Ectodermal cell (in vitro differentiated cells): ENCODE data around the gene FHOD3.

Source experiments
- H3K27ac ChIP-seq: 2 replicates; pipeline ENCODE4 v1.7.0; 2013; ENCODE audit warnings: mild to moderate bottlenecking, low read depth, low read length; ENCODE audit not compliant: insufficient read depth, poor library complexity, severe bottlenecking
- H3K27me3 ChIP-seq: 2 replicates; pipeline ENCODE4 v1.7.0; 2013; ENCODE audit warnings: mild to moderate bottlenecking, low read length; ENCODE audit not compliant: insufficient read depth, control insufficient read depth, poor library complexity, severe bottlenecking
- H3K36me3 ChIP-seq: one replicate; pipeline ENCODE4 v1.7.0; 2013; ENCODE audit warnings: low read length; ENCODE audit not compliant: control insufficient read depth, insufficient read depth
- H3K4me1 ChIP-seq: one replicate; pipeline ENCODE4 v1.7.0; 2013; ENCODE audit warnings: low read length; ENCODE audit not compliant: control insufficient read depth, insufficient read depth
- H3K4me3 ChIP-seq: 2 replicates; pipeline ENCODE4 v1.7.0; 2013; ENCODE audit warnings: low read depth, low read length, control low read depth; ENCODE audit not compliant: insufficient read depth
- H3K9me3 ChIP-seq: 2 replicates; pipeline ENCODE4 v1.7.0; 2013; ENCODE audit warnings: mild to moderate bottlenecking, low read length, moderate library complexity; ENCODE audit not compliant: control insufficient read depth
- WGBS, 2 experiments: methylation state at CpG; one replicate each; pipeline ENCODE4 v1.1.7; 2013; ENCODE audit warnings: missing lambda C conversion rate in 2 of 2; 5-methylcytosine and 5-hydroxymethylcytosine counted together

FHOD3 gene

DNA sequence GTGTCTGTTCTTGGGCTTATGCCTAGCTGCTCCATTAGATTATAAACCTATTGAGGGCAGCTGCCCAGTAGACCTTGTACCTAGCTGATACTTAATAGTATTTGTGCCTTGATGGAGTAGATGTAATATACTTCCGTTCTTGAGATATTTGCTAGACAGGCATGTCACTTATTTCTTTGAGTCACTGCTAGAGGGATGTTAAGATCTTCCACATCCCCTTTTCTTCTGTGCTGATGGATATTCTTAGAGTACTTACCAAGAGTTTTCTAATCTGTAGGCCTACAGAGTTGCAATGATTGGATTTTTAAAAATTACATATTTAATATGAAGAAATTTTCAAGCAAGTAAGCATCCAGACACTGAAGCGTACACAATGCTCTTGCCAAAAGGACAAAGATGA is 304.6 kb downstream of the FHOD3 start:
- no peaks in the 10 kb centered on the region for H3K4me1 ChIP-seq
- H3K27me3 ChIP-seq = no peaks in the 10 kb centered on the region
- H3K27ac ChIP-seq = no peak overlapping the region
- H3K36me3 ChIP-seq = peaks cover 6% of the 10 kb centered on the region
- no peaks in the 10 kb centered on the region for H3K9me3 ChIP-seq
- no peak overlapping the region for H3K4me3 ChIP-seq
- 98 to 100% methylated on average over 1 to 2 of the region's 2 CpGs for WGBS, 2 experiments

DNA sequence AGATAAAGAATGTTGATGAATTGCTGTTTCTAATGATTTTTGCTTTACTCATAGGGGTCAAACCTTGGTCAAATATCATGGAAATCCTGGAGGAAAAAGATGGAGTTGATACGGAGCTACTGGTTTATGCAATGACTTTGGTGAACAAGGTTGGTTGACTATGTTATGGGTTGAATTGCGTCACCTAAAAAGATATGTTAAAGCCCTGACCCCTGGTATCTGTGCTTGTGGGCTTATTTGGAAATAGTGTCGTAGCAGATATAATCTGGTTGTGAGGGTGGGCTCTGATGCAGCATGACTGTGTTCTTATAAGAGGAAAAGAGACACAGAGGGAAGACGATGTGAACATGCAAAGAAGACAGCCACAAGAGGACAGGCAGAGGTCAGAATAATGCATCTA is 305.1 kb downstream of the FHOD3 start:
- Histone ChIP-seq H3K9me3 (no peaks in the 10 kb centered on the region), H3K27me3 (no peaks in the 10 kb centered on the region), H3K4me3 (no peak overlapping the region), H3K27ac (no peak overlapping the region), H3K4me1 (no peaks in the 10 kb centered on the region), H3K36me3 (peaks cover 6% of the 10 kb centered on the region)
- WGBS, 2 experiments = 95% methylated on average over 4 of the region's 4 CpGs

DNA sequence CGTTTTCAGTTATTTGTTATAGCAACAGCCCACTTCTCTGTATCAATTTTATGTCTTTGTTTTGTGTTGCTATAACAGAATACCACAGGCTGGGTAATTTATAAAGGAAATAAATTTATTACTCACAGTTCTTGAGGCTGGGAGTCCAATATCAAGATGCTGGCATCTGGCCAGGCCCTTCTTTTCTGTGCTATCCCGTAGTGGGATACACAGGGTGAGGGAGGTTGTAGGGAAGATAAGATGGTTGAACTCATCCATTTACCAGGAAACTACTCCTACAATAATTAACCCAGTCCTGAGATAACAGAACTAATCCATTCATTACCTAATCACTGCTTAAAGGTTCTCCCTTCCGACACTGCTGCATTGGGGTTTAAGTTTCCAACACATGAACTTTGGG is 310.6 kb downstream of the FHOD3 start:
- H3K4me3 ChIP-seq = no peak overlapping the region
- H3K36me3 ChIP-seq = peaks cover 2% of the 10 kb centered on the region
- WGBS, 2 experiments = 100% methylated on average over 1 to 2 of the region's 3 CpGs
- no peaks in the 10 kb centered on the region for H3K27me3 ChIP-seq
- H3K4me1 ChIP-seq = no peaks in the 10 kb centered on the region
- H3K9me3 ChIP-seq = no peaks in the 10 kb centered on the region
- no peak overlapping the region for H3K27ac ChIP-seq

DNA sequence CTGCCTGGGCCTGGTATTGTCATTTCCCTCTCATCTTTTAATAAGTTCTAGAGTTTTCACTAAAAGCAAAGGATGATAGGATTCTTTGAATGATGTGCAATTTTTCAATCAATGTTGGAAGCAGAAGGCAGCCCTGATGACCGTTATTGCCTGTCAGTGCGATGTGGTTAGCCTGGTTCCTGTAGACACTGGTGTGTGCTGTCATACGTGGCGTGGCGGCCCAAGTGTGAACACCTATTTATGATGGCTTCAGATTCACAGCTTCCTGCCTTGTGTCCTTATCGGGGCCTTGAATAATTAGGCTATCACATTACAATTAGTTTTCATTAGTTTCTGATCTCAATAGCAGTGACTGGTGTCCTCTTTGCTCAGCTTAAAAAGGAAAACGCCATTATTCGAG is 312.7 kb downstream of the FHOD3 start:
- no peaks in the 10 kb centered on the region for H3K9me3 ChIP-seq
- 94 to 95% methylated on average over 8 of the region's 8 CpGs for WGBS, 2 experiments
- no peak overlapping the region for H3K27ac ChIP-seq
- peaks cover 2% of the 10 kb centered on the region for H3K36me3 ChIP-seq
- no peaks in the 10 kb centered on the region for H3K4me1 ChIP-seq
- H3K27me3 ChIP-seq = no peaks in the 10 kb centered on the region
- H3K4me3 ChIP-seq = no peak overlapping the region

DNA sequence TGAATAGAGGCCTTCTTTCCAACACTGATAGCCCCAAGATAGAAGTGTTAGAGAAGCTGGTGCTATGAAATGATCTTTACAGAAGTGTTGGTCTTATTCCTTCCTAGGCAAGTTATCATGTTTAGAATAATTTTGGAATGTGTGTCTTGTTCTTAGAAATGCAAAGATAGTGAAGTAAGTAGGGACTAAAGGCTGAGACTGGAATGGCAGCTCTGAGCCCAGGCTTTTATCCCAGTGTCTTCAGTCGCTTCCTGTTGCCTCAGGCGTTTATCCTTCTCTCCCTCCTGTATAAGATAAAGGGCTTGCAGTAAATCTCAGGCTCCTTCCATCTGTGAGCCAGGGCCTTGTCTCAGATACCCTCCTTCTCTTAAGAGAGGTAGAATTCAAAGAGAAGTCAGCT is 313.1 kb downstream of the FHOD3 start:
- Histone ChIP-seq H3K9me3 (no peaks in the 10 kb centered on the region), H3K4me3 (no peak overlapping the region), H3K27me3 (no peaks in the 10 kb centered on the region), H3K27ac (no peak overlapping the region), H3K4me1 (no peaks in the 10 kb centered on the region), H3K36me3 (peaks cover 2% of the 10 kb centered on the region)
- WGBS, 2 experiments = 46% methylated on average over 2 of the region's 2 CpGs; no CpG with 5 or more reads in 1 of the 2 experiments

DNA sequence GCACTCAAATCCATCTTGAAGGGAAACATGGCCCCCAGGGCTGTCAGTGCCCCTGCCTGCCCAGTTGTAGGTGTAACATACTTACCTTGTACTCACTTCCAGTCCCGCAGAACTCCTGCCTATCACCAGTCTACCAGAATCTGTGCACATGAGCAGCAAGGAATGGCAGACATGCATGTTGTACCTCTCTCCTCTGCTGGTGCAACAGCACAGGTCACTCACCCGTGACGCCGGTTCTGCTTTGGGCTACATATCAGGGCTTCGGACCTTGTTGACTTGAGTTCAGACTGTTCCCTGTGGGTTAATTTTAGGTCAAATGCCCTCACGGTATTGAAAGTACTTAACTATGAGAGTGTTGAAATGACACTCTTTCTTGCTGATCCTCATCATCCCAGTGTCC is 315.6 kb downstream of the FHOD3 start:
- WGBS, 2 experiments = 96 to 97% methylated on average over 6 of the region's 6 CpGs
- H3K4me1 ChIP-seq = no peaks in the 10 kb centered on the region
- peaks cover 2% of the 10 kb centered on the region for H3K36me3 ChIP-seq

DNA sequence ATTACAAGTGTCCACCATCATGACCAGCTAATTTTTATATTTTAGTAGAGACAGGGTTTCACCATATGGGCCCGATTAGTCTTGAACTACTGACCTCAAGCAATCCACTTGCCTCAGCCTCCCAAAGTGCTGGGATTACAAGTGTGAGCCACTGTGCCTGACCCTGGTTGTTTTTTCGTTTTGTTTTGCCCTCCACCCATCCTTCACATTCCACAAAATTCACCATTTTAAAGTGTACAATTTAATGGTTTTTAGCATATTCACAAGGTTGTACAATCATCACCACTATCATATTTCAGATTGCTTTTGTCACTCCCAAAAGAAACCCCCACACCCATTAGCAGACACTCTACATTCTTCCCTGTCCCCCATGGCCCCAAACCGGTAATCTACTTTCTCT is 316.3 kb downstream of the FHOD3 start:
- Histone ChIP-seq H3K27me3 (no peaks in the 10 kb centered on the region), H3K36me3 (peaks cover 2% of the 10 kb centered on the region), H3K27ac (no peak overlapping the region), H3K9me3 (no peaks in the 10 kb centered on the region), H3K4me1 (no peaks in the 10 kb centered on the region), H3K4me3 (no peak overlapping the region)
- 91 to 93% methylated on average over 3 of the region's 3 CpGs for WGBS, 2 experiments

More for the DNA sequence above, 315.6 kb downstream of the FHOD3 start:
- no peaks in the 10 kb centered on the region for H3K9me3 ChIP-seq
- H3K27ac ChIP-seq = no peak overlapping the region
- H3K4me3 ChIP-seq = no peak overlapping the region
- no peaks in the 10 kb centered on the region for H3K27me3 ChIP-seq

DNA sequence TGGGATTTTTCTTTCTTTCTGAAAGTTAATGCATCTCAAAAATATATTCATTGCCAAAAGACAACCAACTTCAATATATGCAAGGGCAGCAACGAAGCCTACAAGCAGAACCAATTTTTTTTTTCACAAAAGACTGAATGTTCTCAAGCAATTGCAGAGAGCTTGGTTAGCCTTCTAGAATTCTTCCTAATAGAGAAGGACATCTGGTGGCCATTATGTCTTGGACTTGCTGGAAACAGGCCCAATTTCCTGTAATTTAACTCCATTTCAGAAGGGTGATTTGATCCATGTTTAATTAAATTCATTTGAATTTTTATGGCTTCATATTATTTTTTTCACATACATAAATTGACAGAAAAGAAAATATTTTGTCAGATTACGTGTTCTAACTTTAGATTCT is 323.3 kb downstream of the FHOD3 start:
- Histone ChIP-seq H3K4me3 (no peak overlapping the region), H3K9me3 (no peaks in the 10 kb centered on the region), H3K27ac (no peak overlapping the region), H3K27me3 (no peaks in the 10 kb centered on the region), H3K36me3 (no peaks in the 10 kb centered on the region), H3K4me1 (no peaks in the 10 kb centered on the region)
- 0 to 50% methylated on average over 1 to 2 of the region's 2 CpGs for WGBS, 2 experiments

DNA sequence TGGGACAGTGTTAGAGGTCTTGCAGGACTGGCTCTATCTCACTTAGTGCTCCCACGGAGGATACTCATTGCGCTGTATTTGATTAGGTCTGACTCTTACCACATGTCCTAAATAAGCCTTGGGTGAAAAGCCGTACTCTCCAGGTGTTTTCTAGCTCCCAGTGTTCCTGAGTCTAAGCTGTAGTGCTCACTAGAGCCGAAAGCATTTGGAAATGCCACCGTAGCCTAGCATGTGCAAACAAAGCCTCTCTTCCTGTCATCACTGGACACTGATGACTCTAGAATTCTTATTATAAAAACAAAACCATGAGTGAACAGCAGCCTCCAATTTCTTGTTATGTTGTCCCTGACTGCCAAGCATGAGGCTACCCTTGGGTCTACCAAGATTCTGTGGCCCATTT is 325.1 kb downstream of the FHOD3 start:
- WGBS, 2 experiments = 95 to 97% methylated on average over 5 of the region's 5 CpGs
- peaks cover 11% of the 10 kb centered on the region for H3K36me3 ChIP-seq
- H3K27ac ChIP-seq = no peak overlapping the region

DNA sequence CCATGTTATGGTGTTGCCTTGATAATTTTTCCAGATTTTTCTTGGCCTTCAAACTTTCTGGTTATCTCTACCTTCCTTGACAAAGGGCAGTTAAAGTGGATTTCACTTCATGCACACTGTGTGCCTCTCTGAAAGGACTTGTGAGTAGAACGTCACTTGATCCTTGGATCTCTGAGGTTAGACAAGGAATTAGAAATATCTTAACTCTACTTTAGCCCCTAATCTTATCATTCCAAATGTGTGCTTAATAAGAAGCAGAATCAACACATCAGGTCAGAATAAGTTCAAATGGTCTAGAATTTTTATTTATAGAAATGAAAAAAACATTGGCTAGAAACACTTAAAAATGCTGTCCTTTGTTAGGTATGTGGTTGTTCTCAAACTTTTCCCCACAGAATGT is 325.6 kb downstream of the FHOD3 start:
- Histone ChIP-seq H3K27ac (no peak overlapping the region), H3K4me3 (no peak overlapping the region), H3K27me3 (no peaks in the 10 kb centered on the region), H3K4me1 (no peaks in the 10 kb centered on the region), H3K36me3 (peaks cover 11% of the 10 kb centered on the region), H3K9me3 (no peaks in the 10 kb centered on the region)
- 88 to 100% methylated on average over 1 of the region's 1 CpG for WGBS, 2 experiments

More for the DNA sequence above, 325.1 kb downstream of the FHOD3 start:
- Histone ChIP-seq H3K4me3 (no peak overlapping the region), H3K4me1 (no peaks in the 10 kb centered on the region), H3K27me3 (no peaks in the 10 kb centered on the region), H3K9me3 (no peaks in the 10 kb centered on the region)

DNA sequence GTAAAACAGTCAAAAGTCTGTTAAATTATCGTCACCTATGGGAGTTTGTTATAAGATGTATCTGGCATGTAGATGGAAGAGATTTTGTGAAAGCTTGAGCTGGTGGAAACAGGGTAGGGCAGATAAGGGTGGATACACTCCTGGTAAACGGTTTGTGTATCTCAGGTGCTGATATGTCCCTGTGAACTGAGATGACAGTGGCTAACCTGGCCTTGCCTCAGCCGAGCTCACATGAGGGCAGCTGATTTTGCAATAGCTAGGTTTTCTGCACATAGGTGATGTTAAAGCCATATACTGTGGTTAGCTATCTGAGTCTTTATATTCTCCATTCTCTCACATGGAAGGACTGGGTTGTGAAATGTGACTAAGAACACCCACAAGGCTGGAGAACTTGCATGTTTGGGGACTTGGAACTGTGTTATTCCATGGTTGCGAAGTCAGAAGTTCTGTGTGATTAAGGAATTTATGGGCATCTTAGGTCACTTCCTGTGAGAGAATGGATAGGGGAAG is 326.2 kb downstream of the FHOD3 start:
- WGBS, 2 experiments = 94 to 95% methylated on average over 4 of the region's 4 CpGs
- Histone ChIP-seq H3K27me3 (no peaks in the 10 kb centered on the region), H3K9me3 (no peaks in the 10 kb centered on the region), H3K27ac (no peak overlapping the region), H3K4me1 (no peaks in the 10 kb centered on the region), H3K36me3 (peaks cover 11% of the 10 kb centered on the region), H3K4me3 (no peak overlapping the region)
